Measurements from ENCODE around the gene MINDY4.

Gene MINDY4

DNA sequence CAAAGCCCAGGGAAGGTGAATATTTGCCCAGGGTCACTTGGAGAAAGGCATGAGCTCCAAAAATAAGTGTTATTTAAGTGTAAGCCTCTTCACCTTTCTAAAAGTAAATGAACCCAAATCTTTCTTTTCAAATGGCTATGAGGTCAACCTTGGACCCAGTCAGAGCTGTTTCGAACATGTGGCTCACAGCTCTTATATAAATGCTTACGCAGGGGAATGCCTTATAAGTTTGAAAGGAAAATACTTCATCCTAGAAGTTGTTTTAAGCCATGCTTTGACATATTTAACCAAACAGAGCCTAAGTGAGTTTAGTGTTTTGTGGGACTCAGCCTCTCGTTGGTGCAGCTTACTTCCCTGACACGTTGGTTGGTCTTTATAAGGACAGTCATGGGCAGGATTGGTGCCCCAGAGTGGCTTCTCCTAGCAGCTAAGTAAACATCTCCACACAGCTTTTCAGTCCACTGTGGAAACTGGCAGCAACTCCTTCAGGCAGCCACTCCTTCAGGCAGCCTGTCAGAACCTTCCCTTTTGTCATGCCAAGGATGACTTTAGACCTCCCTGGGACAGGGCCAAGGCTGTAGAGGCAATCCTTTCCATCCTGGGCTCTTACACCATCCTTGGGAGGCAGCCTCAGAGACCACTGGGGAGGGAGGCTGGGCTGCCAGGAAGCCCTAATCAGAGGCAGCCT is 43.6 kb downstream of the MINDY4 start:
- TF ChIP-seq, protein P1, sequence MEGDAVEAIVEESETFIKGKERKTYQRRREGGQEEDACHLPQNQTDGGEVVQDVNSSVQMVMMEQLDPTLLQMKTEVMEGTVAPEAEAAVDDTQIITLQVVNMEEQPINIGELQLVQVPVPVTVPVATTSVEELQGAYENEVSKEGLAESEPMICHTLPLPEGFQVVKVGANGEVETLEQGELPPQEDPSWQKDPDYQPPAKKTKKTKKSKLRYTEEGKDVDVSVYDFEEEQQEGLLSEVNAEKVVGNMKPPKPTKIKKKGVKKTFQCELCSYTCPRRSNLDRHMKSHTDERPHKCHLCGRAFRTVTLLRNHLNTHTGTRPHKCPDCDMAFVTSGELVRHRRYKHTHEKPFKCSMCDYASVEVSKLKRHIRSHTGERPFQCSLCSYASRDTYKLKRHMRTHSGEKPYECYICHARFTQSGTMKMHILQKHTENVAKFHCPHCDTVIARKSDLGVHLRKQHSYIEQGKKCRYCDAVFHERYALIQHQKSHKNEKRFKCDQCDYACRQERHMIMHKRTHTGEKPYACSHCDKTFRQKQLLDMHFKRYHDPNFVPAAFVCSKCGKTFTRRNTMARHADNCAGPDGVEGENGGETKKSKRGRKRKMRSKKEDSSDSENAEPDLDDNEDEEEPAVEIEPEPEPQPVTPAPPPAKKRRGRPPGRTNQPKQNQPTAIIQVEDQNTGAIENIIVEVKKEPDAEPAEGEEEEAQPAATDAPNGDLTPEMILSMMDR (IDR thresholded peaks at IDR 0.05; ENCODE audit: low read depth, low read length), result no peak
- no peak overlapping the region for H3K4me3 ChIP-seq (ENCODE audit: low read depth, low read length)
- in situ Hi-C loops (cut with HindIII; ENCODE audit: low sequenced_read_pairs), result no loop called here
- no peak for DNase-seq (ENCODE audit: low read depth, low spot score)

DNA sequence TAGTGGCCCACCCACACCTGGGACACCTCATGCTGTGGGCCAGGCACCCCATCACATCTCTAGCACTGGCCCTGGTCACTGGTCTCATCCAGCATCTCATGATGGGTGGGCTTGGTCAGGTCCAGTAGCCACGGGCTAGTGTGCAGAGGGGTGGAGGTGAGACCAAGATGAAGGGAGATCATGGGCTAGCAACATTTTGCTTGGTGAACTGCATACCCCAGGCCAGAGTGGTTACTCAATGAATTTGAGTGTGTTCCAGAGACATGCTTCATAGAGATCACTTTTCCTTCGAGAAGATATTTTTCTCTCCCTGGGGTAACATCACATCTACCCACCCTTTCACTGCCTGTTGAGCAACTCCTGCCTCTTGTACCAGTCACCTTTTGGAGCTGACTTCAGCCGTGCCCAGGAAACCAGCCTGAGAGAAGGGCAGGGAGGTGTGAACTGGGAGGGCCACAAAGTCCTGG is 44.2 kb downstream of the MINDY4 start:
- DNase-seq (ENCODE audit: low read depth, low spot score), result no peak
- H3K4me3 ChIP-seq (ENCODE audit: low read depth, low read length), result no peak overlapping the region
- in situ Hi-C loops (cut with HindIII; ENCODE audit: low sequenced_read_pairs), result no loop called here
- TF ChIP-seq, protein P1 (IDR thresholded peaks at IDR 0.05; ENCODE audit: low read depth, low read length), result no peak

DNA sequence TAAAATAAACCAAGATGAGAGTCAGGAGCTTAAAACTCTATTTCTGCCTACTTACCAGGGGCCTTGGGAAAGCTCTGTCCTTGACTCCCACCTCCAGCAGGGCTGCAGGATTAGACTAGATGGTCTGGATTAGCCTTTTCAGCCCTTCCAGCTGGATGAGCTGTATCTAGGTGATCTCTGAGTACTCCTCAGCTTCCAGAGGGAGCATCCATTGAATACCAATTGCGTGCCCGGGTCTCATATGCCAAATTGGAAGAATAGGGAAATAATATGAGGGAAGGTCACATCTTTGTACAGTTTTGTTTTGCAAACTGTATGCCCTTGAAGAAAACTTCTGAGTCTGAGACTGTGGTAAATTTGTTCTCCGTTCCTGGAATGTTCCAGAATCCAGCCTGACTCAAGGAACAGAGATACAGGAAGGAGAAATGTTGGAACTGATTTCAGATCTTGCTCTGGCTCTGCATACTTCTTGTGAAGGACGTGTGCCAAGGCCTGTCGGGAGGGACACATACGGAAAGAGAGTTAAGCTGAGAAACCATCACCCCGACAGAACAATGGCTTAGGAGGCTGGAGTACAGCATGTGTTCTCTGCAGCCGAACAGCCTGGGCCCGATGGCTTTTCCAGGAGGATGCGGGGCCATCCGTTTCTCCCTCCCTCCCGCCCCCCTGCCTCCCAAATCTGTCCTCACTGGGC is 44.9 kb downstream of the MINDY4 start:
- TF ChIP-seq, protein P1 (IDR thresholded peaks at IDR 0.05; ENCODE audit: low read depth, low read length), result no peak

DNA sequence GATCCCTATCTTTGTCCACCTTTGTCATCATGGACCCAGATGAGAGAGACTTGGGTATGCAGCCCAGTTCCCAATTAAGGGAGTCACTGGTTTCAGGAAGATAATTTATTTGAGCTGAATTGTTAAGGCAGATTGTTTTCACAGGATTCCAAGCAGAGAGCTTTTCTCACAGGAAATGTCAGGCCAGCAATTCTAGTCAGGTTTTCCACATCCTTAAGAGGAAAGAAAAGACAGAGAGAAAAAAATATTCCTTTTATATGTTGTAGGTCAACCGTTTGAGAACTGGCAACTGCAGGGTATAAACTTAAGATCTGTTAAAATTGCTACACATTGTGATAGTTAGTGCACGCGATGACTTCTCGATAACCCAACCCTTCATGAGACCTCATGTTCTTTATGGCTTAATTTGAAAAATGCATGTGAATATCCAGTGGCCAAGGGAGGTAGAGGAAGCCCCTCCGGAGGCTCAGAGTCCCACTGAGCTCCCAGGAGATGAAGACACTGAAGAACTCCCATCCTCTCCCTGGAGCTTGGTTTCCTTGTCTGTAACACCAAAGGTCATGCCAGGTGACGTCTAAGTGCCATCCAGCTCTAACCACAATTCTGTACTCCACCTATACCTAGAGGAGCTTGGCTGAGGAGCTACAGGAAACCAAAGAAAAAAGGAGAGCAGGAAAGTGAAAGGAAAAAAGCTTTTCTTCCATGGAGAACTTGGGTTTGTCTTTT is 45.6 kb downstream of the MINDY4 start:
- TF ChIP-seq, protein P1 (IDR thresholded peaks at IDR 0.05; ENCODE audit: low read depth, low read length), result no peak
- DNase-seq (ENCODE audit: low read depth, low spot score), result no peak
- no peak overlapping the region for H3K4me3 ChIP-seq (ENCODE audit: low read depth, low read length)
- in situ Hi-C loops (cut with HindIII; ENCODE audit: low sequenced_read_pairs), result no loop called here

More for the DNA sequence above, 44.9 kb downstream of the MINDY4 start:
- DNase-seq (ENCODE audit: low read depth, low spot score), result no peak
- no peak overlapping the region for H3K4me3 ChIP-seq (ENCODE audit: low read depth, low read length)
- in situ Hi-C loops (cut with HindIII; ENCODE audit: low sequenced_read_pairs), result no loop called here

DNA sequence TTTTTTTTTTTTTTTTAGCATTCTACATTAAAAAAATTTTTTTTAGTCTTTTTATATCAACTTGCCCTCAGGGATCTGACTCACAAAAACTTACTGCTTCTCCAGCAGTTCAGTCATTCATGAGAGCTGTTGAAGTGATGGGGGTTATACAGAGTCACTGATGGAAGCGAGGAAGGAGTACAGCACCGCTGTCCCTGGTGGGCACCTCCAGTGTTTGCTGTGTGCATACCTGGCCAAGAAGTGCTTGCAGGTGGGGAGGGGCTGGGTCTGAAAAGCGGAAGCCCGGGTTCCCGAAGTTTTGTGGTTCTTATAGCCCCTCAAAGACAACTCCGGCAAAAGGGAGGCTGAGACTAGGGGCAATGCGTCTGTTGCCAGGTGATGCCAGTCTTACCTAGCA is 46.2 kb downstream of the MINDY4 start:
- H3K4me3 ChIP-seq (ENCODE audit: low read depth, low read length), result no peak overlapping the region
- no peak for DNase-seq (ENCODE audit: low read depth, low spot score)
- in situ Hi-C loops (cut with HindIII; ENCODE audit: low sequenced_read_pairs), result no loop called here
- TF ChIP-seq, protein P1 (IDR thresholded peaks at IDR 0.05; ENCODE audit: low read depth, low read length), result no peak

DNA sequence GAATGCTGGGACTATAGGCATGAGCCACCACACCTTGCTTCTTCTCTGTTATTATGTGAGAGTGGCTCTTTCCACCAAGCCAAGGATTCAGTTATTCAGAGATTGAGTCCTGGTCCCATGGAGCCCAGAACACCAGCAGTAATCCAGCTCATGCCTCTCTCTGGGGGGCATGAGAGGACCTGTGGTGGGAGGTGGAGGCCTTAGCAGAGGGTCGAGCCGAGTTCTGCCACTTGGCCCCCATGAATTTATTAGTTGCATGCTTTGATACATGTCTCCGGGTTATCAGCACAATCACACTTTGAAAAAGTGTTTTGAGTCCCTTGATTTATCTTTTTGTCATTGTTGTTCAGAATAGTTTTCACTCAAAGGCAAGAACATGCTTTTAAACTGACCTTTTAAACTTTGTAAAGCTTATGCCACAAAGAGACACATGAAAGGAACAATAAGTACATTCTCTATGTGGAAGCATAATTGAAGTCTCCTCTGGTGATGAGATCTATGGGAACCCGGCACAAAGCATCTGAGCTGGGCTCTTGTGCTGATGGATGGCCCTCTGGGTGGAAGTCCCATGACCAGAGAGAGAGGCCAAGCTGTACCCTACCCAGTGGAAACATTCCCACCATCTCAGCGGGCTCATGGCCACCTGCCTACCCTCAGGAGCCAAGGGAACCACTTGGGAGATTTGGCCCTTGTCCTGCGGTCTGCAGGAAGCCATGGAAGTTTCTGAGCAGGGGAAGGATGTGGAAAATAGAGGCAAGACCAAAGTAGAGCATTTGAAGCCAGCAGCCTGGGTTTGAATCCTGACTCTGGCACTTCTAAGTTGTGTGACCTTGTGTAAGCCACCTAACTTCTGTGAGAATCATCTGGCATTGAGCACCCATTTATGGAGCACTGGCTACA is 53.9 kb downstream of the MINDY4 start:
- in situ Hi-C loops (cut with HindIII; ENCODE audit: low sequenced_read_pairs), result no loop called here
- TF ChIP-seq, protein P1 (IDR thresholded peaks at IDR 0.05; ENCODE audit: low read depth, low read length), result no peak
- DNase-seq (ENCODE audit: low read depth, low spot score), result no peak
- H3K4me3 ChIP-seq (ENCODE audit: low read depth, low read length), result no peak overlapping the region

All from astrocyte of the spinal cord (primary cell).